ENCODE data around the gene ADGRE2. TPM values are rescaled to one million over a fixed set of nuclear protein-coding genes. Genes with fewer than 3 reads are reported as not detected.
"Not testable (repeated sequence)": the region's sequence is repeated elsewhere in the genome, so short reads cannot be mapped to it uniquely, and the experiment has no call there.

The ADGRE2 gene
- total and polyA plus RNA-seq, 2 experiments from 2014 or later = 0.04 to 0.09 TPM

GRCh38 chr19:14809272-14810057 is 31.1 kb upstream of the ADGRE2 start:
- Histone ChIP-seq H3K27ac (no peak overlapping the region), H3K9me3 (ENCODE audit: low read depth) (peaks cover 4% of the 10 kb centered on the region), H3K36me3 (no peaks in the 10 kb centered on the region), H3K4me1 (ENCODE audit: low read depth) (no peaks in the 10 kb centered on the region), H3K4me3 (no peak overlapping the region), H3K27me3 (no peaks in the 10 kb centered on the region)
- no peak for TF ChIP-seq CTCF (IDR thresholded peaks at IDR 0.05; ENCODE audit: low read depth, low read length)
- no peak for DNase-seq (ENCODE audit: low read depth in 1 of 2, low spot score in 1 of 2)

GRCh38 chr19:14804765-14805164 is 26.4 kb upstream of the ADGRE2 start:
- DNase-seq (ENCODE audit: low read depth in 1 of 2, low spot score in 1 of 2) = no peak
- no peak for TF ChIP-seq CTCF (IDR thresholded peaks at IDR 0.05; ENCODE audit: low read depth, low read length)
- no peak overlapping the region for H3K27ac ChIP-seq
- H3K4me3 ChIP-seq = no peak overlapping the region
- H3K36me3 ChIP-seq = no peaks in the 10 kb centered on the region
- H3K9me3 ChIP-seq (ENCODE audit: low read depth) = peaks cover 4% of the 10 kb centered on the region
- H3K4me1 ChIP-seq (ENCODE audit: low read depth) = no peaks in the 10 kb centered on the region
- no peaks in the 10 kb centered on the region for H3K27me3 ChIP-seq

- no peak overlapping the region for H3K27ac ChIP-seq
- no peaks in the 10 kb centered on the region for H3K36me3 ChIP-seq
- no peaks in the 10 kb centered on the region for H3K27me3 ChIP-seq
- no peaks in the 10 kb centered on the region for H3K4me1 ChIP-seq (ENCODE audit: low read depth)
- no peak for TF ChIP-seq CTCF (IDR thresholded peaks at IDR 0.05; ENCODE audit: low read depth, low read length)
- no peak overlapping the region for H3K4me3 ChIP-seq
- H3K9me3 ChIP-seq (ENCODE audit: low read depth) = no peaks in the 10 kb centered on the region
- DNase-seq (ENCODE audit: low read depth in 1 of 2, low spot score in 1 of 2) = no peak
Observed at GRCh38 chr19:14798760-14799159, 20.4 kb upstream of the ADGRE2 start.

- no peak for TF ChIP-seq CTCF (IDR thresholded peaks at IDR 0.05; ENCODE audit: low read depth, low read length)
Observed at GRCh38 chr19:14796021-14796420, 17.7 kb upstream of the ADGRE2 start.

GRCh38 chr19:14795078-14795721 is 16.8 kb upstream of the ADGRE2 start:
- Histone ChIP-seq H3K9me3 (ENCODE audit: low read depth) (no peaks in the 10 kb centered on the region), H3K36me3 (no peaks in the 10 kb centered on the region), H3K27ac (no peak overlapping the region), H3K4me3 (no peak overlapping the region), H3K27me3 (no peaks in the 10 kb centered on the region), H3K4me1 (ENCODE audit: low read depth) (no peaks in the 10 kb centered on the region)
- DNase-seq (ENCODE audit: low read depth in 1 of 2, low spot score in 1 of 2) = no peak
- no peak for TF ChIP-seq CTCF (IDR thresholded peaks at IDR 0.05; ENCODE audit: low read depth, low read length)

More at GRCh38 chr19:14796021-14796420, 17.7 kb upstream of the ADGRE2 start:
- Histone ChIP-seq H3K36me3 (no peaks in the 10 kb centered on the region), H3K4me3 (no peak overlapping the region), H3K4me1 (ENCODE audit: low read depth) (no peaks in the 10 kb centered on the region), H3K9me3 (ENCODE audit: low read depth) (no peaks in the 10 kb centered on the region), H3K27me3 (no peaks in the 10 kb centered on the region), H3K27ac (no peak overlapping the region)
- DNase-seq (ENCODE audit: low read depth in 1 of 2, low spot score in 1 of 2) = no peak

GRCh38 chr19:14792250-14792649 is 13.9 kb upstream of the ADGRE2 start:
- DNase-seq (ENCODE audit: low read depth in 1 of 2, low spot score in 1 of 2) = not testable (repeated sequence)

More at GRCh38 chr19:14792250-14792649, 13.9 kb upstream of the ADGRE2 start:
- H3K4me3 ChIP-seq; H3K9me3 ChIP-seq (ENCODE audit: low read depth); H3K4me1 ChIP-seq (ENCODE audit: low read depth); H3K27me3 ChIP-seq; H3K27ac ChIP-seq; H3K36me3 ChIP-seq: not testable (repeated sequence)
